H1 (cell line): Measurements from ENCODE around the gene HNF1B. TPM values are rescaled to one million over a fixed set of nuclear protein-coding genes. Genes with fewer than 3 reads are reported as not detected.

Experiments
- CTCF ChIA-PET: fragments of 300-600 bp; sonication (Branson Sonifier 250); formaldehyde crosslinking; loops from one replicate; lab custom pipeline; 2021; ENCODE audit not compliant: partially characterized antibody; lab: Charles Lee
- POLR2A ChIA-PET: fragments of 300-600 bp; sonication (Branson Sonifier 250); formaldehyde crosslinking; loops from one replicate; lab custom pipeline; 2021; ENCODE audit warnings: inconsistent platforms; ENCODE audit not compliant: partially characterized antibody; lab: Charles Lee
- DNase-seq, 2 experiments: peaks; one replicate each; pipeline versions ENCODE4 v3.0.0 to v3.0.0-alpha.2; 2010 to 2022; ENCODE audit warnings: low spot score in 2 of 2, low read depth in 1 of 2, mixed read lengths in 1 of 2
- FAIRE-seq: peaks from 2 replicates; lab custom pipeline; 2011; peaks lifted over from hg19 to GRCh38; lab: Jason Lieb, UNC
- H2AFZ ChIP-seq: 2 replicates; pipeline ENCODE4 v1.8.1; 2012; ENCODE audit warnings: low read length, inconsistent platforms
- H2AK5ac ChIP-seq: 2 replicates; pipeline ENCODE4 v1.6.1; 2013; ENCODE audit warnings: low read depth, low read length
- H2BK120ac ChIP-seq: replicated peaks from 2 replicates; pipeline ENCODE3; 2013; ENCODE audit warnings: low read depth, low read length, inconsistent platforms
- H2BK12ac ChIP-seq: 2 replicates; pipeline ENCODE4 v1.6.1; 2013; ENCODE audit warnings: low read depth, low read length
- H2BK15ac ChIP-seq: 2 replicates; pipeline ENCODE4 v1.6.1; 2013; ENCODE audit warnings: low read length
- H2BK20ac ChIP-seq: 2 replicates; pipeline ENCODE4 v1.6.1; 2013; ENCODE audit warnings: low read length
- H2BK5ac ChIP-seq: 2 replicates; pipeline ENCODE4 v1.6.1; 2013; ENCODE audit warnings: low read depth, low read length
- H3K14ac ChIP-seq: 2 replicates; pipeline ENCODE4 v1.6.1; 2013; ENCODE audit warnings: inconsistent platforms; ENCODE audit not compliant: insufficient read length
- H3K18ac ChIP-seq: 2 replicates; pipeline ENCODE4 v1.6.1; 2013; ENCODE audit warnings: low read length; ENCODE audit errors: extremely low read depth
- H3K23ac ChIP-seq: 2 replicates; pipeline ENCODE4 v1.6.1; 2013; ENCODE audit warnings: inconsistent platforms; ENCODE audit not compliant: insufficient read length
- H3K23me2 ChIP-seq: 2 replicates; pipeline ENCODE4 v1.6.1; 2013; ENCODE audit warnings: low read depth, low read length
- H3K27ac ChIP-seq: 2 replicates; pipeline ENCODE4 v1.6.1; 2011; ENCODE audit warnings: low read depth, low read length, inconsistent platforms
- H3K27me3 ChIP-seq, 4 experiments: replicated peaks in 1 of 4; 1 replicate in 1 of 4; 2 replicates in 3 of 4; pipeline versions ENCODE4 v1.6.1 to v1.8.1; 2011 to 2013; ENCODE audit warnings: low read length in 3 of 4, mild to moderate bottlenecking in 3 of 4, inconsistent platforms in 2 of 4, mixed read lengths in 2 of 4, moderate library complexity in 1 of 4; ENCODE audit not compliant: control insufficient read depth in 3 of 4, insufficient read depth in 3 of 4; ENCODE audit errors: extremely low read depth in 1 of 4
- H3K36me3 ChIP-seq, 4 experiments: 2 replicates each; pipeline versions ENCODE4 v1.6.1 to v1.8.1; 2011 to 2013; ENCODE audit warnings: mild to moderate bottlenecking in 4 of 4, low read length in 3 of 4, moderate library complexity in 2 of 4, control low read depth in 1 of 4, inconsistent platforms in 1 of 4; ENCODE audit not compliant: insufficient read depth in 4 of 4, control insufficient read depth in 2 of 4
- H3K4ac ChIP-seq: replicated peaks from 2 replicates; pipeline ENCODE3; 2013; ENCODE audit warnings: low read length, low read depth, mixed read lengths, inconsistent platforms; ENCODE audit not compliant: insufficient read length
- H3K4me1 ChIP-seq, 4 experiments: replicated peaks in 1 of 4; 1 replicate in 1 of 4; 2 replicates in 3 of 4; pipeline versions ENCODE4 v1.6.1 to v1.8.1; 2011 to 2013; ENCODE audit warnings: low read length in 3 of 4, inconsistent platforms in 2 of 4, mixed read lengths in 1 of 4; ENCODE audit not compliant: insufficient read depth in 4 of 4, control insufficient read depth in 3 of 4
- H3K4me2 ChIP-seq, 2 experiments: 2 replicates each; pipeline versions ENCODE4 v1.6.1 to v1.8.1; 2011 to 2013; ENCODE audit warnings: low read depth in 2 of 2, low read length in 2 of 2, control low read depth in 1 of 2, inconsistent platforms in 1 of 2, mild to moderate bottlenecking in 1 of 2; ENCODE audit not compliant: insufficient read depth in 1 of 2
- H3K4me3 ChIP-seq, 4 experiments: fragments of 200-600, 300-600 bp in 1 of 4; sonication (generic), shearing (Covaris generic), sonication (Bioruptor Twin) in 1 of 4; 2 replicates each; pipeline versions ENCODE4 v1.5.1 to v1.8.1; 2011 to 2016; ENCODE audit warnings: low read length in 4 of 4, low read depth in 3 of 4, control low read depth in 2 of 4, inconsistent platforms in 2 of 4, mild to moderate bottlenecking in 2 of 4, mixed read lengths in 1 of 4, moderate library complexity in 1 of 4; ENCODE audit not compliant: insufficient read depth in 2 of 4; ENCODE audit errors: extremely low read depth in 1 of 4
- H3K56ac ChIP-seq: replicated peaks from 2 replicates; pipeline ENCODE3; 2013; ENCODE audit warnings: low read depth, mild to moderate bottlenecking, mixed read lengths, low read length, inconsistent platforms; ENCODE audit not compliant: insufficient read length
- H3K79me1 ChIP-seq: 2 replicates; pipeline ENCODE4 v1.6.1; 2013; ENCODE audit warnings: low read depth, low read length, control low read depth
- H3K79me2 ChIP-seq, 2 experiments: 2 replicates each; pipeline versions ENCODE4 v1.6.1 to v1.8.1; 2012 to 2013; ENCODE audit warnings: low read length in 2 of 2, mild to moderate bottlenecking in 2 of 2, inconsistent platforms in 1 of 2; ENCODE audit not compliant: insufficient read depth in 2 of 2, control insufficient read depth in 1 of 2
- H3K9ac ChIP-seq, 4 experiments: replicated peaks in 1 of 4; 1 replicate in 1 of 4; 2 replicates in 3 of 4; pipeline versions ENCODE4 v1.6.1 to v1.8.1; 2011 to 2013; ENCODE audit warnings: low read depth in 3 of 4, low read length in 3 of 4, control low read depth in 2 of 4, mild to moderate bottlenecking in 2 of 4, moderate library complexity in 2 of 4, inconsistent platforms in 1 of 4; ENCODE audit errors: extremely low read depth in 1 of 4
- H3K9me3 ChIP-seq, 2 experiments: 2 replicates each; pipeline versions ENCODE4 v1.6.1 to v1.8.1; 2012 to 2013; ENCODE audit warnings: mild to moderate bottlenecking in 2 of 2, moderate library complexity in 2 of 2, control low read depth in 1 of 2, inconsistent platforms in 1 of 2, low read depth in 1 of 2, low read length in 1 of 2, mixed read lengths in 1 of 2; ENCODE audit not compliant: insufficient read depth in 2 of 2
- H4K20me1 ChIP-seq, 2 experiments: replicated peaks in 1 of 2; 2 replicates each; pipeline versions ENCODE3 to v1.8.1; 2011 to 2013; ENCODE audit warnings: inconsistent platforms in 2 of 2, low read length in 2 of 2, mild to moderate bottlenecking in 1 of 2; ENCODE audit not compliant: insufficient read depth in 2 of 2, control insufficient read depth in 1 of 2
- H4K5ac ChIP-seq: 2 replicates; pipeline ENCODE4 v1.6.1; 2013; ENCODE audit warnings: low read length, low read depth, mixed read lengths, inconsistent platforms; ENCODE audit not compliant: insufficient read length
- H4K8ac ChIP-seq: 2 replicates; pipeline ENCODE4 v1.8.0; 2013; ENCODE audit warnings: mild to moderate bottlenecking, moderate library complexity, low read length, inconsistent platforms; ENCODE audit not compliant: insufficient read depth; ENCODE audit errors: extremely low read depth
- H4K91ac ChIP-seq: replicated peaks from 2 replicates; pipeline ENCODE3; 2013; ENCODE audit warnings: low read length, mixed read lengths, inconsistent platforms; ENCODE audit not compliant: insufficient read length
- BCL11A ChIP-seq, 2 experiments: IDR thresholded peaks; one replicate each; pipeline ENCODE4 v1.6.1; 2011; ENCODE audit warnings: low read depth in 2 of 2, low read length in 2 of 2, mild to moderate bottlenecking in 2 of 2
- CBX5 ChIP-seq: fragments of 300-800, 300-1000 bp; sonication (generic); IDR thresholded peaks from 2 replicates; pipeline ENCODE4 v1.7.1; 2016; ENCODE audit warnings: antibody characterized with exemption, low read length, low read depth
- CEBPB ChIP-seq: IDR thresholded peaks from 2 replicates; pipeline ENCODE4 v1.6.1; 2012; ENCODE audit warnings: low read depth, low read length
- CREB1 ChIP-seq: IDR thresholded peaks from 2 replicates; pipeline ENCODE4 v1.6.1; 2012; ENCODE audit warnings: inconsistent platforms
- JUN ChIP-seq: IDR thresholded peaks from 2 replicates; pipeline ENCODE4 v1.6.1; 2011; ENCODE audit warnings: low read depth, mild to moderate bottlenecking, improper control_type of control experiment, low read length
- KDM5A ChIP-seq: fragments of 200-600 bp; IDR thresholded peaks from 2 replicates; pipeline ENCODE4 v1.7.1; 2012; ENCODE audit warnings: mild to moderate bottlenecking, low read length, inconsistent platforms, mixed read lengths
- MAFK ChIP-seq: IDR thresholded peaks from 2 replicates; pipeline ENCODE4 v1.6.1; 2012; ENCODE audit warnings: low read depth, mild to moderate bottlenecking, improper control_type of control experiment, low read length
- POLR2AphosphoS5 ChIP-seq: IDR thresholded peaks from 2 replicates; pipeline ENCODE4 v1.6.1; 2011; ENCODE audit warnings: low read depth, low read length
- RFX5 ChIP-seq: IDR thresholded peaks from 2 replicates; pipeline ENCODE4 v1.6.1; 2011; ENCODE audit warnings: low read depth, low read length, improper control_type of control experiment, borderline replicate concordance
- SAP30 ChIP-seq: fragments of 300-600 bp; sonication (generic); IDR thresholded peaks from 2 replicates; pipeline ENCODE4 v1.7.1; 2012; ENCODE audit warnings: low read length, moderate library complexity, mild to moderate bottlenecking, inconsistent platforms; ENCODE audit not compliant: insufficient read depth, insufficient replicate concordance
- SP1 ChIP-seq: IDR thresholded peaks from 2 replicates; pipeline ENCODE4 v1.6.1; 2011; ENCODE audit warnings: low read depth, low read length
- SP2 ChIP-seq: IDR thresholded peaks from 2 replicates; pipeline ENCODE4 v1.6.1; 2012; ENCODE audit warnings: mild to moderate bottlenecking, low read length, inconsistent platforms
- TAF1 ChIP-seq: IDR thresholded peaks from 2 replicates; pipeline ENCODE4 v1.6.1; 2011; ENCODE audit warnings: mild to moderate bottlenecking, low read depth, low read length
- ZNF274 ChIP-seq: IDR thresholded peaks from 2 replicates; pipeline ENCODE4 v1.7.0; 2012; ENCODE audit warnings: low read length, borderline replicate concordance; ENCODE audit errors: extremely low read depth
- WGBS, 2 experiments: shearing (Covaris generic) in 1 of 2; methylation state at CpG; one replicate each; pipeline versions ENCODE4 v1.1.6 to v1.1.7; 2013 to 2015; ENCODE audit warnings: low lambda C conversion rate in 2 of 2, mixed read lengths in 2 of 2, inconsistent platforms in 1 of 2, low coverage in 1 of 2, missing lambda C conversion rate in 1 of 2; ENCODE audit not compliant: insufficient replicate concordance in 2 of 2, insufficient coverage in 1 of 2, insufficient read length in 1 of 2; ENCODE audit errors: extremely low coverage in 1 of 2, missing lambda C conversion rate in 1 of 2; 5-methylcytosine and 5-hydroxymethylcytosine counted together
- polyA plus RNA-seq, 7 experiments: library from polyadenylated mRNA; depleted of rRNA in 3 of 7; stranded (reverse) in 5 of 7; unstranded in 2 of 7; fragments of >200 nt in 5 of 7; fragments of 200-250 nt in 2 of 7; gene quantifications; 1 replicate in 5 of 7; 2 replicates in 1 of 7; 4 replicates in 1 of 7; pipeline versions ENCODE4 v1.2.1 to v1.2.3, GENCODE V29; 2011 to 2013; ENCODE audit warnings: missing spikeins in 2 of 7, mixed read lengths in 2 of 7
- total RNA-seq: library from RNA; stranded (reverse); fragmentation: NEBNext Ultra II Directional; extraction: Animal tissue kit (Norgen Biotek cat#: 25700); gene quantifications from 2 replicates; pipeline ENCODE4 v1.2.1, GENCODE V29; 2021

The HNF1B gene
- total and polyA plus RNA-seq, 2 of the 8 experiments (the other 6 are each of a cell fraction or from before 2014, with no cell fraction given): 0.13 to 0.30 TPM

GRCh38 chr17:37676115-37676925 is 68.5 kb downstream of the HNF1B start:
- Histone ChIP-seq H3K27ac (no peak overlapping the region), H3K18ac (no peak overlapping the region), H2AK5ac (no peak overlapping the region), H3K4me1 (no peaks in the 10 kb centered on the region), H3K79me1 (no peaks in the 10 kb centered on the region), H3K4ac (no peak overlapping the region), H2AFZ (no peak overlapping the region), H2BK15ac (no peak overlapping the region), H4K91ac (no peak overlapping the region), H4K20me1 (no peaks in the 10 kb centered on the region), H3K36me3 (no peaks in the 10 kb centered on the region), H3K79me2 (no peaks in the 10 kb centered on the region), H3K23ac (no peak overlapping the region), H2BK5ac (no peak overlapping the region; the same call in 1 of the 2 replicates), H3K4me3 (no peak overlapping the region), H3K14ac (no peak overlapping the region), H4K8ac (no peak overlapping the region), H3K27me3 (no peaks in the 10 kb centered on the region), H2BK12ac (no peak overlapping the region), H3K9me3 (peaks cover 0 to 2% of the 10 kb centered on the region in 2 experiments; a peak in 1 of 4 replicates), H3K56ac (no peak overlapping the region), H3K23me2 (no peaks in the 10 kb centered on the region), H3K4me2 (no peak overlapping the region), H2BK20ac (no peak overlapping the region), H4K5ac (no peak overlapping the region), H2BK120ac (no peak overlapping the region), H3K9ac (no peak overlapping the region)
- 90% methylated on average over 7 of the region's 7 CpGs; no CpG with 5 or more reads in 1 of the 2 experiments for WGBS, 2 experiments
- DNase-seq: no peak
- no peak for FAIRE-seq
- ChIA-PET CTCF (interaction anchor here (1.4 kb wide), 1 partner anchor 14 kb away, joined by 4 read pairs; no protein-coding TSS in a partner anchor), POLR2A (no interaction called here)
- TF ChIP-seq SP1 (no peak), SAP30 (no peak), CEBPB (no peak), JUN (no peak), ZNF274 (no peak), KDM5A (no peak), MAFK (no peak), TAF1 (no peak), CREB1 (no peak), SP2 (no peak), RFX5 (no peak), POLR2AphosphoS5 (no peak), BCL11A (IDR thresholded peaks at IDR 0.05; ENCODE audit: low read depth in 2 of 2, low read length in 2 of 2) (no peak), CBX5 (no peak)
